B cell (primary cell): ENCODE data around the gene INA. TPM values are rescaled to one million over a fixed set of nuclear protein-coding genes. Genes with fewer than 3 reads are reported as not detected.

ENCODE experiments used
- ATAC-seq: fragments of 200-7000 bp; cut with Tn5 transposase; one replicate; pipeline ENCODE4 v1.10.0; 2021; ENCODE audit warnings: low read depth, mild to moderate bottlenecking, moderate number of reproducible peaks, moderate library complexity
- CTCF ChIA-PET: fragments of 350-600 bp; sonication (Branson Sonifier 250); formaldehyde crosslinking; loops from one replicate; lab custom pipeline; 2021; ENCODE audit warnings: antibody characterized with exemption, inconsistent platforms; lab: Charles Lee
- POLR2A ChIA-PET: fragments of 350-600 bp; sonication (Branson Sonifier 250); formaldehyde crosslinking; loops from one replicate; lab custom pipeline; 2021; ENCODE audit warnings: antibody characterized with exemption; lab: Charles Lee
- DNase-seq: peaks from one replicate; pipeline ENCODE4 v3.0.0; 2013
- H2AFZ ChIP-seq: 2 replicates; pipeline ENCODE4 v1.6.1; 2012; ENCODE audit warnings: mild to moderate bottlenecking, low read depth, low read length; ENCODE audit not compliant: insufficient read depth, poor library complexity, severe bottlenecking
- H3K27ac ChIP-seq, 2 donors: 1 replicate in 1 of 2; 2 replicates in 1 of 2; pipeline ENCODE4 v1.5.1; 2012 to 2013; ENCODE audit warnings: low read length in 2 of 2, mild to moderate bottlenecking in 2 of 2, moderate library complexity in 1 of 2
- H3K27me3 ChIP-seq, 4 experiments: fragments of 200-600 bp in 1 of 4; sonication (generic) in 1 of 4; replicated peaks in 1 of 4; 1 replicate in 2 of 4; 2 replicates in 2 of 4; pipeline versions ENCODE4 v1.6.1 to v1.7.0; 2013 to 2016; ENCODE audit warnings: low read length in 3 of 4, mild to moderate bottlenecking in 2 of 4, mixed read lengths in 1 of 4, moderate library complexity in 1 of 4; ENCODE audit not compliant: insufficient read depth in 4 of 4, control insufficient read depth in 3 of 4; ENCODE audit errors: control extremely low read depth in 1 of 4
- H3K36me3 ChIP-seq, 2 experiments: replicated peaks in 1 of 2; 1 replicate in 1 of 2; 2 replicates in 1 of 2; pipeline versions ENCODE4 v1.6.1 to v1.7.1; 2013; ENCODE audit warnings: low read length in 1 of 2; ENCODE audit not compliant: insufficient read depth in 2 of 2, control insufficient read depth in 1 of 2; ENCODE audit errors: control extremely low read depth in 1 of 2, extremely low read depth in 1 of 2
- H3K4me1 ChIP-seq, 2 donors: fragments of 200-600 bp in 1 of 2; sonication (generic) in 1 of 2; 1 replicate in 1 of 2; 2 replicates in 1 of 2; pipeline versions ENCODE4 v1.5.1 to v1.6.1; 2013 to 2017; ENCODE audit warnings: low read length in 2 of 2; ENCODE audit not compliant: control insufficient read depth in 2 of 2, insufficient read depth in 2 of 2
- H3K4me2 ChIP-seq: replicated peaks from 2 replicates; pipeline ENCODE3; 2012; ENCODE audit warnings: mild to moderate bottlenecking, low read depth, low read length; ENCODE audit not compliant: poor library complexity, severe bottlenecking
- H3K4me3 ChIP-seq, 5 experiments: fragments of 200-600 bp in 1 of 5; sonication (generic) in 1 of 5; 1 replicate in 3 of 5; 2 replicates in 2 of 5; pipeline versions ENCODE4 v1.5.1 to v1.7.0; 2011 to 2016; ENCODE audit warnings: low read length in 4 of 5, mild to moderate bottlenecking in 4 of 5, low read depth in 2 of 5, control low read depth in 1 of 5, moderate library complexity in 1 of 5; ENCODE audit not compliant: insufficient read depth in 1 of 5; ENCODE audit errors: control extremely low read depth in 1 of 5, extremely low read depth in 1 of 5
- H3K79me2 ChIP-seq: fragments of 200-600 bp; sonication (generic); one replicate; pipeline ENCODE4 v1.6.0; 2016; ENCODE audit warnings: low read length; ENCODE audit not compliant: control insufficient read depth, insufficient read depth
- H3K9ac ChIP-seq: fragments of 200-600 bp; sonication (generic); 2 replicates; pipeline ENCODE4 v1.6.1; 2017; ENCODE audit warnings: mild to moderate bottlenecking, low read length, moderate library complexity
- H3K9me3 ChIP-seq, 3 donors: one replicate each; pipeline versions ENCODE4 v1.6.1 to v1.7.1; 2013; ENCODE audit warnings: low read length in 2 of 3; ENCODE audit not compliant: control insufficient read depth in 2 of 3, insufficient read depth in 1 of 3; ENCODE audit errors: control extremely low read depth in 1 of 3
- H4K20me1 ChIP-seq: 2 replicates; pipeline ENCODE4 v1.6.0; 2012; ENCODE audit warnings: mild to moderate bottlenecking, low read length; ENCODE audit not compliant: insufficient read depth, control insufficient read depth, poor library complexity, severe bottlenecking
- H3K27ac Mint-ChIP-seq: one replicate; pipeline ENCODE4 v1.8.0; 2021; ENCODE audit warnings: mixed read lengths
- H3K27me3 Mint-ChIP-seq: one replicate; pipeline ENCODE4 v1.8.0; 2021; ENCODE audit warnings: mixed read lengths
- H3K4me1 Mint-ChIP-seq: one replicate; pipeline ENCODE4 v1.8.0; 2021; ENCODE audit warnings: mixed read lengths
- H3K4me3 Mint-ChIP-seq: one replicate; pipeline ENCODE4 v1.8.0; 2021; ENCODE audit warnings: mixed read lengths
- H3K9me3 Mint-ChIP-seq: one replicate; pipeline ENCODE4 v1.8.0; 2022; ENCODE audit warnings: mixed read lengths; ENCODE audit not compliant: insufficient read depth
- CTCF ChIP-seq: fragments of 200-600 bp; IDR thresholded peaks from one replicate; pipeline ENCODE4 v1.8.0; 2022; ENCODE audit warnings: antibody characterized with exemption, mild to moderate bottlenecking
- EZH2 ChIP-seq: IDR thresholded peaks from 2 replicates; pipeline ENCODE4 v1.6.1; 2012; ENCODE audit warnings: borderline replicate concordance, low read depth, mild to moderate bottlenecking, moderate library complexity, low read length; ENCODE audit not compliant: insufficient read depth, poor library complexity, severe bottlenecking
- WGBS: methylation state at CpG from one replicate; pipeline ENCODE4 v1.1.5; 2013; ENCODE audit warnings: missing lambda C conversion rate; ENCODE audit not compliant: insufficient coverage; 5-methylcytosine and 5-hydroxymethylcytosine counted together
- intact Hi-C: fragments of 100-400 bp; cut with micrococcal nuclease; formaldehyde crosslinking; loops from one replicate; pipeline ENCODE4 v1.10.0; 2022
- polyA plus RNA-seq: library from polyadenylated mRNA; depleted of rRNA; stranded (reverse); fragments of >200 nt; gene quantifications from 2 replicates; pipeline ENCODE4 v1.2.3, GENCODE V29; 2012
- total RNA-seq, 2 donors: library from RNA; stranded (reverse); fragments of 120-200 nt in 1 of 2; gene quantifications; 1 replicate in 1 of 2; 2 replicates in 1 of 2; pipeline versions ENCODE4 v1.2.3 to v1.2.4, GENCODE V29; 2013 to 2022

Gene INA
- total and polyA plus RNA-seq, 2 donors (not counting 1 experiment from before 2014, with no cell fraction given) = 0.03 TPM; not detected in 1

- no peak for DNase-seq
- Histone ChIP-seq H3K4me2 (no peak overlapping the region), H3K27me3 (peaks cover 0 to 65% (median 34%) of the 10 kb centered on the region in 4 experiments), H3K9ac (no peak overlapping the region), H3K27ac (no peak overlapping the region), H3K36me3 (no peaks in the 10 kb centered on the region), H3K79me2 (no peaks in the 10 kb centered on the region), H3K4me1 (peaks cover 12 to 21% of the 10 kb centered on the region in 2 donors), H3K4me3 (no peak overlapping the region), H2AFZ (no peak overlapping the region), H4K20me1 (no peaks in the 10 kb centered on the region), H3K9me3 (peaks cover 0 to 12% (median 0%) of the 10 kb centered on the region in 3 donors)
- Mint-ChIP-seq H3K4me3 (no peak overlapping the region), H3K27me3 (peaks cover 65% of the 10 kb centered on the region), H3K9me3 (no peaks in the 10 kb centered on the region), H3K27ac (no peak overlapping the region), H3K4me1 (peaks cover 7% of the 10 kb centered on the region)
- ATAC-seq = no peak
- TF ChIP-seq EZH2 (no peak), CTCF (no peak)
- intact Hi-C loops = no loop called here
- 60% methylated on average over 1 of the region's 3 CpGs for WGBS
- ChIA-PET POLR2A (no interaction called here), CTCF (no interaction called here)
Observed at GRCh38 chr10:103280031-103280430, 3.1 kb downstream of the INA start.

GRCh38 chr10:103280506-103280905 is 3.6 kb downstream of the INA start:
- Mint-ChIP-seq H3K9me3 (no peaks in the 10 kb centered on the region), H3K4me3 (no peak overlapping the region), H3K27me3 (peaks cover 60% of the 10 kb centered on the region), H3K27ac (no peak overlapping the region), H3K4me1 (peaks cover 7% of the 10 kb centered on the region)
- H3K27me3 ChIP-seq = peaks cover 0 to 61% (median 33%) of the 10 kb centered on the region in 4 experiments
- intact Hi-C loops = no loop called here
- no peaks in the 10 kb centered on the region for H4K20me1 ChIP-seq
- no peaks in the 10 kb centered on the region for H3K36me3 ChIP-seq
- no peaks in the 10 kb centered on the region for H3K79me2 ChIP-seq
- no peak overlapping the region for H2AFZ ChIP-seq
- CTCF ChIA-PET = no interaction called here
- DNase-seq = no peak
- peaks cover 0 to 12% (median 0%) of the 10 kb centered on the region in 3 donors for H3K9me3 ChIP-seq
- no peak for ATAC-seq
- WGBS = 93% methylated on average over 1 of the region's 2 CpGs
- POLR2A ChIA-PET = no interaction called here
- no peak overlapping the region for H3K9ac ChIP-seq
- TF ChIP-seq CTCF = no peak
- TF ChIP-seq EZH2 = no peak
- H3K27ac ChIP-seq = no peak overlapping the region
- peaks cover 12 to 21% of the 10 kb centered on the region in 2 donors for H3K4me1 ChIP-seq
- H3K4me3 ChIP-seq = no peak overlapping the region
- H3K4me2 ChIP-seq = no peak overlapping the region
